Neural progenitor cell (in vitro differentiated cells): ENCODE data around the gene MMRN2.

Source experiments
- EZH2 ChIP-seq: fragments of 200-600 bp; sonication (generic); IDR thresholded peaks from 2 replicates; pipeline ENCODE4 v1.6.1; 2017; ENCODE audit warnings: antibody characterized with exemption, mild to moderate bottlenecking, moderate library complexity
- EZH2phosphoT487 ChIP-seq: fragments of 200-600 bp; sonication (generic); IDR thresholded peaks from 2 replicates; pipeline ENCODE4 v1.6.1; 2017; ENCODE audit warnings: antibody characterized with exemption
- TF ChIP-seq, protein P1 (sequence below): fragments of 200-600 bp; sonication (generic); IDR thresholded peaks from 2 replicates; pipeline ENCODE4 v1.5.1; 2017; ENCODE audit warnings: antibody characterized with exemption, mild to moderate bottlenecking

- TF ChIP-seq EZH2 (no peak), EZH2phosphoT487 (no peak)
- TF ChIP-seq, protein P1, sequence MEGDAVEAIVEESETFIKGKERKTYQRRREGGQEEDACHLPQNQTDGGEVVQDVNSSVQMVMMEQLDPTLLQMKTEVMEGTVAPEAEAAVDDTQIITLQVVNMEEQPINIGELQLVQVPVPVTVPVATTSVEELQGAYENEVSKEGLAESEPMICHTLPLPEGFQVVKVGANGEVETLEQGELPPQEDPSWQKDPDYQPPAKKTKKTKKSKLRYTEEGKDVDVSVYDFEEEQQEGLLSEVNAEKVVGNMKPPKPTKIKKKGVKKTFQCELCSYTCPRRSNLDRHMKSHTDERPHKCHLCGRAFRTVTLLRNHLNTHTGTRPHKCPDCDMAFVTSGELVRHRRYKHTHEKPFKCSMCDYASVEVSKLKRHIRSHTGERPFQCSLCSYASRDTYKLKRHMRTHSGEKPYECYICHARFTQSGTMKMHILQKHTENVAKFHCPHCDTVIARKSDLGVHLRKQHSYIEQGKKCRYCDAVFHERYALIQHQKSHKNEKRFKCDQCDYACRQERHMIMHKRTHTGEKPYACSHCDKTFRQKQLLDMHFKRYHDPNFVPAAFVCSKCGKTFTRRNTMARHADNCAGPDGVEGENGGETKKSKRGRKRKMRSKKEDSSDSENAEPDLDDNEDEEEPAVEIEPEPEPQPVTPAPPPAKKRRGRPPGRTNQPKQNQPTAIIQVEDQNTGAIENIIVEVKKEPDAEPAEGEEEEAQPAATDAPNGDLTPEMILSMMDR = no peak
Observed at GRCh38 chr10:86900955-86901354, 56.5 kb downstream of the MMRN2 start.
